NCI-H1092 (cell line): ENCODE results near the gene PDGFB.

Experiments used
- DNase-seq: peaks from one replicate; lab custom pipeline; 2025; lab: John Stamatoyannopoulos, UW

The PDGFB gene

GRCh38 chr22:39206491-39206890, 38.3 kb downstream of the PDGFB start:
- no peak for DNase-seq

- no peak for DNase-seq
Measured at GRCh38 chr22:39205344-39206021, 39.3 kb downstream of the PDGFB start.

GRCh38 chr22:39204216-39204615, 40.6 kb downstream of the PDGFB start:
- DNase-seq = no peak

GRCh38 chr22:39197578-39197977, 47.2 kb downstream of the PDGFB start:
- DNase-seq = no peak

- no peak for DNase-seq
Measured at GRCh38 chr22:39194098-39194497, 50.7 kb downstream of the PDGFB start.

GRCh38 chr22:39188809-39189208, 56.0 kb downstream of the PDGFB start:
- DNase-seq = no peak

GRCh38 chr22:39185601-39186012, 59.2 kb downstream of the PDGFB start:
- DNase-seq = no peak

- DNase-seq = no peak
Measured at GRCh38 chr22:39184586-39185577, 59.9 kb downstream of the PDGFB start.

- DNase-seq = no peak
Measured at GRCh38 chr22:39183991-39184585, 60.7 kb downstream of the PDGFB start.

GRCh38 chr22:39182478-39183030, 62.2 kb downstream of the PDGFB start:
- DNase-seq = no peak

GRCh38 chr22:39181778-39182177, 63.0 kb downstream of the PDGFB start:
- DNase-seq = no peak

- DNase-seq = no peak
Measured at GRCh38 chr22:39181356-39181755, 63.4 kb downstream of the PDGFB start.

- no peak for DNase-seq
Measured at GRCh38 chr22:39179841-39180335, 64.9 kb downstream of the PDGFB start.

GRCh38 chr22:39179401-39179827, 65.4 kb downstream of the PDGFB start:
- DNase-seq = no peak

GRCh38 chr22:39178206-39179111, 66.3 kb downstream of the PDGFB start:
- no peak for DNase-seq

GRCh38 chr22:39177791-39178190, 67.0 kb downstream of the PDGFB start:
- no peak for DNase-seq

- no peak for DNase-seq
Measured at GRCh38 chr22:39177456-39177775, 67.4 kb downstream of the PDGFB start.

GRCh38 chr22:39176714-39177455, 67.9 kb downstream of the PDGFB start:
- DNase-seq = no peak

GRCh38 chr22:39176143-39176713, 68.6 kb downstream of the PDGFB start:
- DNase-seq = no peak
